Neuronal stem cell (in vitro differentiated cells): Measurements from ENCODE around the gene PDZRN3.

Experiments used
- DNase-seq: peaks from one replicate; pipeline ENCODE4 v3.0.0-alpha.2; 2013; ENCODE audit warnings: low spot score
- H2AFZ ChIP-seq: one replicate; pipeline ENCODE4 v1.6.1; 2013; ENCODE audit warnings: mild to moderate bottlenecking, low read length, inconsistent platforms
- H2AK5ac ChIP-seq: 2 replicates; pipeline ENCODE4 v1.6.1; 2013; ENCODE audit warnings: low read depth, mild to moderate bottlenecking, inconsistent platforms, low read length, moderate library complexity, mixed read lengths
- H2BK120ac ChIP-seq: 2 replicates; pipeline ENCODE4 v1.6.1; 2013; ENCODE audit warnings: low read depth, mild to moderate bottlenecking, inconsistent platforms, low read length, moderate library complexity, mixed read lengths
- H2BK12ac ChIP-seq: one replicate; pipeline ENCODE4 v1.6.1; 2013; ENCODE audit warnings: low read length, inconsistent platforms
- H2BK15ac ChIP-seq: 2 replicates; pipeline ENCODE4 v1.6.1; 2013; ENCODE audit warnings: mild to moderate bottlenecking, low read length, inconsistent platforms, mixed read lengths
- H2BK5ac ChIP-seq: one replicate; pipeline ENCODE4 v1.6.1; 2013; ENCODE audit warnings: inconsistent platforms, mild to moderate bottlenecking, low read length, moderate library complexity
- H3K14ac ChIP-seq: one replicate; pipeline ENCODE4 v1.6.1; 2013; ENCODE audit warnings: low read length, inconsistent platforms
- H3K18ac ChIP-seq: 2 replicates; pipeline ENCODE4 v1.6.1; 2013; ENCODE audit warnings: low read length, inconsistent platforms
- H3K23ac ChIP-seq: 2 replicates; pipeline ENCODE4 v1.6.1; 2013; ENCODE audit warnings: low read depth, mild to moderate bottlenecking, mixed read lengths, low read length, inconsistent platforms; ENCODE audit not compliant: poor library complexity
- H3K27ac ChIP-seq: replicated peaks from 3 replicates; pipeline ENCODE4 v1.5.1; 2013; ENCODE audit warnings: low read length, inconsistent platforms
- H3K27me3 ChIP-seq, 3 experiments: 2 replicates each; pipeline ENCODE4 v1.6.1; 2013; ENCODE audit warnings: low read length in 3 of 3, mild to moderate bottlenecking in 2 of 3, inconsistent platforms in 1 of 3, low read depth in 1 of 3, mixed read lengths in 1 of 3, moderate library complexity in 1 of 3; ENCODE audit not compliant: control insufficient read depth in 3 of 3, insufficient read depth in 3 of 3
- H3K36me3 ChIP-seq, 2 donors: replicated peaks in 1 of 2; 2 replicates each; pipeline ENCODE4 v1.6.1; 2013; ENCODE audit warnings: low read length in 2 of 2; ENCODE audit not compliant: control insufficient read depth in 2 of 2, insufficient read depth in 2 of 2
- H3K4ac ChIP-seq: 2 replicates; pipeline ENCODE4 v1.6.1; 2013; ENCODE audit warnings: inconsistent platforms, mild to moderate bottlenecking, low read length, moderate library complexity
- H3K4me1 ChIP-seq, 2 donors: 1 replicate in 1 of 2; 2 replicates in 1 of 2; pipeline ENCODE4 v1.6.1; 2013; ENCODE audit warnings: low read length in 2 of 2, low read depth in 1 of 2; ENCODE audit not compliant: control insufficient read depth in 2 of 2, insufficient read depth in 1 of 2
- H3K4me2 ChIP-seq: one replicate; pipeline ENCODE4 v1.6.1; 2013; ENCODE audit warnings: mild to moderate bottlenecking, low read length, inconsistent platforms; ENCODE audit not compliant: insufficient read depth, poor library complexity, severe bottlenecking
- H3K4me3 ChIP-seq, 2 donors: 2 replicates each; pipeline ENCODE4 v1.5.1; 2013; ENCODE audit warnings: low read length in 2 of 2, mild to moderate bottlenecking in 2 of 2, inconsistent platforms in 1 of 2, moderate library complexity in 1 of 2
- H3K79me1 ChIP-seq: one replicate; pipeline ENCODE4 v1.6.1; 2013; ENCODE audit warnings: low read depth, mild to moderate bottlenecking, inconsistent platforms, low read length, moderate library complexity
- H3K9ac ChIP-seq: one replicate; pipeline ENCODE4 v1.6.1; 2013; ENCODE audit warnings: mild to moderate bottlenecking, low read depth, low read length, inconsistent platforms; ENCODE audit not compliant: poor library complexity
- H3K9me3 ChIP-seq, 2 donors: replicated peaks in 1 of 2; 2 replicates each; pipeline versions ENCODE3 to v1.6.1; 2013; ENCODE audit warnings: low read length in 2 of 2, mild to moderate bottlenecking in 2 of 2, inconsistent platforms in 1 of 2, low read depth in 1 of 2, mixed read lengths in 1 of 2, moderate library complexity in 1 of 2; ENCODE audit not compliant: control insufficient read depth in 2 of 2, insufficient read depth in 1 of 2
- H4K8ac ChIP-seq: one replicate; pipeline ENCODE4 v1.6.1; 2013; ENCODE audit warnings: low read depth, mild to moderate bottlenecking, inconsistent platforms, low read length, moderate library complexity
- H4K91ac ChIP-seq: one replicate; pipeline ENCODE4 v1.6.1; 2013; ENCODE audit warnings: low read length, low read depth, mild to moderate bottlenecking, inconsistent platforms; ENCODE audit not compliant: poor library complexity
- WGBS, 2 donors: extraction: QIAGEN DNeasy Blood & Tissue Kit; methylation state at CpG; one replicate each; pipeline ENCODE4 v1.1.7; 2013; ENCODE audit warnings: missing lambda C conversion rate in 2 of 2, mixed read lengths in 1 of 2; ENCODE audit not compliant: insufficient read length in 2 of 2, insufficient replicate concordance in 1 of 2; ENCODE audit errors: extremely low coverage in 2 of 2; 5-methylcytosine and 5-hydroxymethylcytosine counted together

Gene PDZRN3

GRCh38 chr3:73552700-73553099, 72.0 kb downstream of the PDZRN3 start:
- no peak overlapping the region for H3K4me2 ChIP-seq
- H3K4me3 ChIP-seq: no peak overlapping the region
- H3K79me1 ChIP-seq: no peaks in the 10 kb centered on the region
- H3K23ac ChIP-seq: no peak overlapping the region
- no peak overlapping the region for H2BK12ac ChIP-seq
- H2BK15ac ChIP-seq: no peak overlapping the region
- H2BK5ac ChIP-seq: no peak overlapping the region
- H4K91ac ChIP-seq: no peak overlapping the region
- H3K18ac ChIP-seq: no peak overlapping the region
- H3K9ac ChIP-seq: no peak overlapping the region
- no peak overlapping the region for H2BK120ac ChIP-seq
- H3K27ac ChIP-seq: no peak overlapping the region
- H2AFZ ChIP-seq: no peak overlapping the region
- no peaks in the 10 kb centered on the region for H3K9me3 ChIP-seq
- no peaks in the 10 kb centered on the region for H3K36me3 ChIP-seq
- H4K8ac ChIP-seq: no peak overlapping the region
- DNase-seq: no peak
- H3K27me3 ChIP-seq: no peaks in the 10 kb centered on the region
- no peak overlapping the region for H3K14ac ChIP-seq
- peaks cover 0 to 14% of the 10 kb centered on the region in 2 donors for H3K4me1 ChIP-seq
- WGBS, 2 donors: no CpG with 5 or more reads among the region's 4 CpGs
- H2AK5ac ChIP-seq: no peak overlapping the region
- no peak overlapping the region for H3K4ac ChIP-seq

DNA sequence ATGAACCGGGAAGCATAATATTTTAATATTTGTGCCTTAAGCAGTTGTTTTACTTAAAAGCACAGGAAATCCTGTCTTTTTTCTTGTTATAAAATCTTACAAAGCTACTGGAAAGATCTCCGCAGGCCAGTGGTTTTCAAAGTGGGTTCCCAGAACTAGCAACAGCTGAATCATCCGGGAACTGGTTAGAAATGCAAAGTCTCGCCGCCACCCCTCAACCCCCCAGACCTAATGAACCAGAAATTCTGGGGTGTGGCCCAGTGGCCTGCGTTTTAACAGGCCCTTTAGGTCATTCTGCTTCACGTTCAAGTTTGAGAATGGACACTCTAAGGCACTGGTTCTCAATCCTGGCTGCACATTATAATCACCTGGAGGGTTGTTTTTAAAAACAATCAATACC, 74.7 kb downstream of the PDZRN3 start:
- H3K23ac ChIP-seq: no peak overlapping the region
- no peak overlapping the region for H4K91ac ChIP-seq
- no peak for DNase-seq
- no CpG with 5 or more reads among the region's 7 CpGs for WGBS, 2 donors
- no peak overlapping the region for H2BK15ac ChIP-seq
- no peak overlapping the region for H3K9ac ChIP-seq
- no peak overlapping the region for H2BK5ac ChIP-seq
- H3K79me1 ChIP-seq: no peaks in the 10 kb centered on the region
- no peak overlapping the region for H3K4ac ChIP-seq
- no peak overlapping the region for H2BK12ac ChIP-seq
- no peak overlapping the region for H2AFZ ChIP-seq
- H3K4me1 ChIP-seq: peaks cover 0 to 11% of the 10 kb centered on the region in 2 donors
- H3K4me2 ChIP-seq: no peak overlapping the region
- no peak overlapping the region for H3K27ac ChIP-seq
- no peak overlapping the region for H3K4me3 ChIP-seq
- no peak overlapping the region for H2BK120ac ChIP-seq
- H3K18ac ChIP-seq: no peak overlapping the region
- no peak overlapping the region for H4K8ac ChIP-seq
- peaks cover 0 to 4% of the 10 kb centered on the region in 2 donors for H3K9me3 ChIP-seq
- no peak overlapping the region for H2AK5ac ChIP-seq
- H3K27me3 ChIP-seq: no peaks in the 10 kb centered on the region
- H3K36me3 ChIP-seq: peaks cover 0 to 2% of the 10 kb centered on the region in 2 donors
- H3K14ac ChIP-seq: no peak overlapping the region

GRCh38 chr3:73549051-73549600, 75.6 kb downstream of the PDZRN3 start:
- Histone ChIP-seq H3K79me1 (no peaks in the 10 kb centered on the region), H2AFZ (no peak overlapping the region), H2AK5ac (no peak overlapping the region), H2BK5ac (no peak overlapping the region), H3K9me3 (peaks cover 0 to 4% of the 10 kb centered on the region in 2 donors), H4K91ac (no peak overlapping the region), H3K36me3 (peaks cover 0 to 2% of the 10 kb centered on the region in 2 donors), H3K14ac (no peak overlapping the region), H3K9ac (no peak overlapping the region), H3K23ac (no peak overlapping the region), H3K27ac (no peak overlapping the region), H2BK12ac (no peak overlapping the region), H3K4me2 (no peak overlapping the region), H3K18ac (no peak overlapping the region), H3K4ac (no peak overlapping the region), H3K4me1 (peaks cover 0 to 8% of the 10 kb centered on the region in 2 donors), H2BK120ac (no peak overlapping the region), H3K4me3 (no peak overlapping the region), H3K27me3 (no peaks in the 10 kb centered on the region), H4K8ac (no peak overlapping the region), H2BK15ac (no peak overlapping the region)
- DNase-seq: no peak
- no CpG with 5 or more reads among the region's 9 CpGs for WGBS, 2 donors

GRCh38 chr3:73548436-73548835, 76.3 kb downstream of the PDZRN3 start:
- Histone ChIP-seq H3K4me2 (no peak overlapping the region), H3K9me3 (peaks cover 0 to 4% of the 10 kb centered on the region in 2 donors), H3K18ac (no peak overlapping the region), H4K91ac (no peak overlapping the region), H3K79me1 (no peaks in the 10 kb centered on the region), H3K36me3 (peaks cover 0 to 2% of the 10 kb centered on the region in 2 donors), H2BK5ac (no peak overlapping the region), H3K4me1 (peaks cover 0 to 8% of the 10 kb centered on the region in 2 donors), H2AK5ac (no peak overlapping the region), H3K14ac (no peak overlapping the region), H3K9ac (no peak overlapping the region), H3K4ac (no peak overlapping the region), H2AFZ (no peak overlapping the region), H2BK12ac (no peak overlapping the region), H3K27ac (no peak overlapping the region), H3K27me3 (no peaks in the 10 kb centered on the region), H3K23ac (no peak overlapping the region), H3K4me3 (no peak overlapping the region), H2BK120ac (no peak overlapping the region), H4K8ac (no peak overlapping the region), H2BK15ac (no peak overlapping the region)
- no CpG with 5 or more reads among the region's 3 CpGs for WGBS, 2 donors
- DNase-seq: no peak
